ENCODE data around the gene PACS1. TPM values are rescaled to one million over a fixed set of nuclear protein-coding genes. Genes with fewer than 3 reads are reported as not detected.

The PACS1 gene
- total RNA-seq, 4 donors from 2014 or later: 17.9 to 37.6 (median 25.4) TPM

- Histone ChIP-seq H3K9me3 (no peaks in the 10 kb centered on the region), H3K4me3 (peak overlapping the region; percentile 88 to 99 (median 94)), H3K27me3 (peaks cover 0 to 33% (median 3%) of the 10 kb centered on the region in 4 donors), H3K27ac (peak overlapping the region; percentile 87 to 92 (median 92)), H3K4me1 (peaks cover 15 to 53% (median 18%) of the 10 kb centered on the region in 3 donors), H3K36me3 (peaks cover 7 to 33% (median 17%) of the 10 kb centered on the region in 3 donors)
- TF ChIP-seq POLR2A (IDR thresholded peaks at IDR 0.05) (no peak), CTCF (IDR thresholded peaks at IDR 0.05) (no peak)
- DNase-seq: no peak
- intact Hi-C loops (cut with DNase I): no loop called here
- 16 to 30% methylated on average over 12 of the region's 12 CpGs for WGBS, 2 donors
Measured at GRCh38 chr11:66051371-66051765, 18.7 kb upstream of the PACS1 start.

- WGBS, 2 donors: 0 to 2% methylated on average over 6 to 10 of the region's 84 CpGs
- DNase-seq: peak; percentile 93
- H3K4me1 ChIP-seq: peaks cover 15 to 53% (median 18%) of the 10 kb centered on the region in 3 donors
- peak in 1 of 6 experiments; percentile 37 for TF ChIP-seq CTCF (IDR thresholded peaks at IDR 0.05)
- peak in 3 of 4 donors; percentile 16 to 60 (median 27) for TF ChIP-seq POLR2A (IDR thresholded peaks at IDR 0.05)
- H3K4me3 ChIP-seq: peak within 1 kb of the TSS; percentile 88 to 99 (median 94)
- intact Hi-C loops (cut with DNase I): no loop called here
- H3K27ac ChIP-seq: peak within 1 kb of the TSS; percentile 87 to 92 (median 92)
- peaks cover 0 to 26% (median 3%) of the 10 kb centered on the region in 4 donors for H3K27me3 ChIP-seq
- H3K9me3 ChIP-seq: no peaks in the 10 kb centered on the region
- peaks cover 13 to 40% (median 23%) of the 10 kb centered on the region in 3 donors for H3K36me3 ChIP-seq
Measured at GRCh38 chr11:66051766-66052663, 18.1 kb upstream of the PACS1 start, which contains the start of gene SF3B2. Gene SF3B2 (plus strand): TSS chr11:66052364. CDS start chr11:66052385, 21 bp downstream.

GRCh38 chr11:66052664-66052982 lies 17.4 kb upstream of the PACS1 start:
- peaks cover 15 to 53% (median 18%) of the 10 kb centered on the region in 3 donors for H3K4me1 ChIP-seq
- H3K4me3 ChIP-seq: peak overlapping the region; percentile 88 to 99 (median 94)
- WGBS, 2 donors: 1 to 4% methylated on average over 16 to 17 of the region's 17 CpGs
- TF ChIP-seq POLR2A (IDR thresholded peaks at IDR 0.05) (no peak), CTCF (IDR thresholded peaks at IDR 0.05) (no peak)
- no peaks in the 10 kb centered on the region for H3K9me3 ChIP-seq
- peaks cover 18 to 46% (median 29%) of the 10 kb centered on the region in 3 donors for H3K36me3 ChIP-seq
- peaks cover 0 to 20% (median 3%) of the 10 kb centered on the region in 4 donors for H3K27me3 ChIP-seq
- DNase-seq: no peak
- intact Hi-C loops (cut with DNase I): no loop called here
- peak overlapping the region; percentile 87 to 92 (median 92) for H3K27ac ChIP-seq

GRCh38 chr11:66055021-66055420 lies 15.1 kb upstream of the PACS1 start:
- Histone ChIP-seq H3K4me1 (peaks cover 15 to 46% (median 18%) of the 10 kb centered on the region in 3 donors), H3K4me3 (no peak overlapping the region), H3K36me3 (peaks cover 40 to 70% (median 52%) of the 10 kb centered on the region in 3 donors), H3K27ac (peak overlapping the region in 1 of 4 donors; percentile 21), H3K9me3 (no peaks in the 10 kb centered on the region), H3K27me3 (no peaks in the 10 kb centered on the region)
- no peak for TF ChIP-seq POLR2A (IDR thresholded peaks at IDR 0.05)
- TF ChIP-seq CTCF (IDR thresholded peaks at IDR 0.05): no peak
- no peak for DNase-seq
- WGBS, 2 donors: 83 to 90% methylated on average over 1 to 3 of the region's 7 CpGs
- intact Hi-C loops (cut with DNase I): no loop called here

- H3K27me3 ChIP-seq: no peaks in the 10 kb centered on the region
- intact Hi-C loops (cut with DNase I): no loop called here
- no peak overlapping the region for H3K27ac ChIP-seq
- no peak for DNase-seq
- H3K36me3 ChIP-seq: peaks cover 55 to 85% (median 64%) of the 10 kb centered on the region in 3 donors
- H3K9me3 ChIP-seq: no peaks in the 10 kb centered on the region
- 37 to 41% methylated on average over 3 to 7 of the region's 7 CpGs for WGBS, 2 donors
- peaks cover 11 to 39% (median 12%) of the 10 kb centered on the region in 3 donors for H3K4me1 ChIP-seq
- no peak for TF ChIP-seq POLR2A (IDR thresholded peaks at IDR 0.05)
- TF ChIP-seq CTCF (IDR thresholded peaks at IDR 0.05): no peak
- H3K4me3 ChIP-seq: no peak overlapping the region
Measured at GRCh38 chr11:66056501-66056900, 13.6 kb upstream of the PACS1 start.
